Activated naive CD8-positive, alpha-beta T cell treated with anti-CD3 and anti-CD28 coated beads, Interleukin-2, amount 10 ng/mL, durations not matched to agents 7 days and 5 days (primary cell): ENCODE results near the gene COX6B1. TPM values are rescaled to one million over a fixed set of nuclear protein-coding genes. Genes with fewer than 3 reads are reported as not detected.
"Not testable (repeated sequence)": the region's sequence is repeated elsewhere in the genome, so short reads cannot be mapped to it uniquely, and the experiment has no call there.

Source experiments
- ATAC-seq: fragments of 150-1000 bp; cut with Tn5 transposase; one replicate; pipeline ENCODE4 v1.10.0; 2021; ENCODE audit warnings: low read depth, moderate library complexity
- POLR2A ChIA-PET: fragments of 350-600 bp; sonication (Branson Sonifier 250); formaldehyde crosslinking; loops from one replicate; lab custom pipeline; 2021; ENCODE audit warnings: antibody characterized with exemption; lab: Charles Lee
- DNase-seq: peaks from one replicate; pipeline ENCODE4 v3.0.0; 2021
- H3K27ac Mint-ChIP-seq: one replicate; pipeline ENCODE4 v1.8.0; 2022; ENCODE audit warnings: mild to moderate bottlenecking, mixed read lengths
- H3K27me3 Mint-ChIP-seq: one replicate; pipeline ENCODE4 v1.8.0; 2022; ENCODE audit warnings: mild to moderate bottlenecking, moderate library complexity, mixed read lengths
- H3K36me3 Mint-ChIP-seq: one replicate; pipeline ENCODE4 v1.8.0; 2021; ENCODE audit warnings: mild to moderate bottlenecking, mixed read lengths
- H3K4me1 Mint-ChIP-seq: one replicate; pipeline ENCODE4 v1.8.0; 2021; ENCODE audit warnings: mixed read lengths
- H3K4me3 Mint-ChIP-seq: one replicate; pipeline ENCODE4 v1.8.0; 2022; ENCODE audit warnings: mild to moderate bottlenecking, moderate library complexity, mixed read lengths
- H3K9me3 Mint-ChIP-seq: one replicate; pipeline ENCODE4 v1.8.0; 2021; ENCODE audit warnings: mixed read lengths
- total RNA-seq, 2 experiments: library from RNA; stranded (reverse); gene quantifications; one replicate each; pipeline ENCODE4 v1.2.3, GENCODE V29; 2021

The COX6B1 gene
- 100 to 1,000 TPM; 407 to 412 TPM for total RNA-seq

GRCh38 chr19:35648017-35648961, at the start of gene COX6B1:
Gene COX6B1 (plus strand): TSS chr19:35648323. CDS start chr19:35651244, 2,921 bp downstream.
- H3K27ac Mint-ChIP-seq: peak within 1 kb of the TSS; percentile 90
- peak within 1 kb of the TSS; percentile 92 for H3K4me3 Mint-ChIP-seq
- H3K4me1 Mint-ChIP-seq: peaks cover 38% of the 10 kb centered on the region
- H3K36me3 Mint-ChIP-seq: peaks cover 4% of the 10 kb centered on the region
- ATAC-seq (peak; percentile 70), DNase-seq (peak; percentile 82)
- H3K9me3 Mint-ChIP-seq: no peaks in the 10 kb centered on the region
- H3K27me3 Mint-ChIP-seq: no peaks in the 10 kb centered on the region
- POLR2A ChIA-PET: interaction anchor here (0.6 to 2.3 kb wide), 21 partner anchors 11 to 311 kb away, joined by 3 to 19 read pairs (median 3); partner anchors contain the start of genes HAUS5 and LIN37

GRCh38 chr19:35601971-35602370, 46.2 kb upstream of the COX6B1 start:
- peaks cover 16% of the 10 kb centered on the region for H3K27me3 Mint-ChIP-seq
- H3K4me1 Mint-ChIP-seq: no peaks in the 10 kb centered on the region
- POLR2A ChIA-PET: interaction anchor here (1.1 kb wide), 1 partner anchor 42 kb away, joined by 4 read pairs; no protein-coding TSS in a partner anchor
- no peaks in the 10 kb centered on the region for H3K36me3 Mint-ChIP-seq
- no peak for DNase-seq
- H3K4me3 Mint-ChIP-seq: no peak overlapping the region
- no peak for ATAC-seq
- no peak overlapping the region for H3K27ac Mint-ChIP-seq
- H3K9me3 Mint-ChIP-seq: no peaks in the 10 kb centered on the region

GRCh38 chr19:35604436-35604835, 43.7 kb upstream of the COX6B1 start:
- H3K4me3 Mint-ChIP-seq, ATAC-seq, H3K4me1 Mint-ChIP-seq, DNase-seq, POLR2A ChIA-PET, H3K36me3 Mint-ChIP-seq, H3K27ac Mint-ChIP-seq: not testable (repeated sequence)
- Mint-ChIP-seq H3K9me3 (peaks cover 10% of the 10 kb centered on the region), H3K27me3 (peaks cover 10% of the 10 kb centered on the region)

GRCh38 chr19:35607170-35607569, 41.0 kb upstream of the COX6B1 start:
- POLR2A ChIA-PET, H3K4me3 Mint-ChIP-seq, H3K36me3 Mint-ChIP-seq, DNase-seq, H3K27me3 Mint-ChIP-seq, ATAC-seq, H3K27ac Mint-ChIP-seq: not testable (repeated sequence)
- Mint-ChIP-seq H3K4me1 (peaks cover 19% of the 10 kb centered on the region), H3K9me3 (peaks cover 10% of the 10 kb centered on the region)

GRCh38 chr19:35607661-35608060, 40.5 kb upstream of the COX6B1 start:
- no peak for DNase-seq
- Mint-ChIP-seq H3K27me3 (peaks cover 2% of the 10 kb centered on the region), H3K4me3 (no peak overlapping the region), H3K4me1 (peaks cover 21% of the 10 kb centered on the region), H3K36me3 (peaks cover 4% of the 10 kb centered on the region), H3K9me3 (peaks cover 10% of the 10 kb centered on the region), H3K27ac (no peak overlapping the region)
- POLR2A ChIA-PET: interaction anchor here (0.5 to 0.7 kb wide), 2 partner anchors 17 to 152 kb away, joined by 3 to 4 read pairs; no protein-coding TSS in a partner anchor
- ATAC-seq: no peak

- peaks cover 10% of the 10 kb centered on the region for H3K9me3 Mint-ChIP-seq
- POLR2A ChIA-PET: interaction anchor here (0.5 to 0.7 kb wide), 2 partner anchors 18 to 152 kb away, joined by 3 to 4 read pairs; no protein-coding TSS in a partner anchor
- ATAC-seq: no peak
- no peak for DNase-seq
- no peak overlapping the region for H3K4me3 Mint-ChIP-seq
- H3K4me1 Mint-ChIP-seq: peaks cover 21% of the 10 kb centered on the region
- peaks cover 2% of the 10 kb centered on the region for H3K27me3 Mint-ChIP-seq
- H3K36me3 Mint-ChIP-seq: peaks cover 4% of the 10 kb centered on the region
- H3K27ac Mint-ChIP-seq: peak overlapping the region; percentile 43
These were observed 39.9 kb upstream of the COX6B1 start for GRCh38 chr19:35608251-35608650.

- peak; percentile 63 for ATAC-seq
- POLR2A ChIA-PET: interaction anchor here (0.6 to 1.3 kb wide), 4 partner anchors 34 to 263 kb away, joined by 3 to 10 read pairs (median 3); partner anchors contain the start of genes COX6B1 and FFAR1
- peaks cover 26% of the 10 kb centered on the region for H3K4me1 Mint-ChIP-seq
- peaks cover 10% of the 10 kb centered on the region for H3K9me3 Mint-ChIP-seq
- peak overlapping the region; percentile 37 for H3K4me3 Mint-ChIP-seq
- no peaks in the 10 kb centered on the region for H3K27me3 Mint-ChIP-seq
- peak overlapping the region; percentile 74 for H3K27ac Mint-ChIP-seq
- peak; percentile 49 for DNase-seq
- H3K36me3 Mint-ChIP-seq: peaks cover 4% of the 10 kb centered on the region
These were observed 38.2 kb upstream of the COX6B1 start for GRCh38 chr19:35609851-35610353.

GRCh38 chr19:35612224-35612558, 35.9 kb upstream of the COX6B1 start:
- POLR2A ChIA-PET: interaction anchor here (0.6 to 2.2 kb wide), 10 partner anchors 10 to 129 kb away, joined by 3 to 21 read pairs (median 4); partner anchors contain the start of gene COX6B1
- DNase-seq (no peak), ATAC-seq (no peak)
- no peaks in the 10 kb centered on the region for H3K27me3 Mint-ChIP-seq
- peaks cover 29% of the 10 kb centered on the region for H3K4me1 Mint-ChIP-seq
- H3K9me3 Mint-ChIP-seq: peaks cover 8% of the 10 kb centered on the region
- peak overlapping the region; percentile 87 for H3K4me3 Mint-ChIP-seq
- H3K36me3 Mint-ChIP-seq: peaks cover 10% of the 10 kb centered on the region
- H3K27ac Mint-ChIP-seq: peak overlapping the region; percentile 91

- peaks cover 10% of the 10 kb centered on the region for H3K36me3 Mint-ChIP-seq
- POLR2A ChIA-PET: interaction anchor here (0.5 to 2.2 kb wide), 16 partner anchors 9 to 133 kb away, joined by 3 to 21 read pairs (median 4); partner anchors contain the start of genes COX6B1, PSENEN, RBM42 and U2AF1L4
- no peaks in the 10 kb centered on the region for H3K27me3 Mint-ChIP-seq
- H3K4me1 Mint-ChIP-seq: peaks cover 29% of the 10 kb centered on the region
- DNase-seq (peak; percentile 99), ATAC-seq (peak; percentile 86)
- H3K27ac Mint-ChIP-seq: peak within 1 kb of the TSS; percentile 91
- peak within 1 kb of the TSS; percentile 87 for H3K4me3 Mint-ChIP-seq
- peaks cover 6% of the 10 kb centered on the region for H3K9me3 Mint-ChIP-seq
These were observed 35.4 kb upstream of the COX6B1 start, which contains the start of gene HAUS5 for GRCh38 chr19:35612559-35613321. Gene HAUS5 (plus strand): TSS chr19:35612735. CDS start chr19:35612795, 60 bp downstream.

GRCh38 chr19:35613574-35613973, 34.5 kb upstream of the COX6B1 start:
- peaks cover under 1% of the 10 kb centered on the region for H3K9me3 Mint-ChIP-seq
- H3K4me3 Mint-ChIP-seq: peak overlapping the region; percentile 87
- H3K36me3 Mint-ChIP-seq: peaks cover 8% of the 10 kb centered on the region
- no peak for DNase-seq
- H3K27me3 Mint-ChIP-seq: no peaks in the 10 kb centered on the region
- H3K27ac Mint-ChIP-seq: peak overlapping the region; percentile 91
- POLR2A ChIA-PET: interaction anchor here (0.6 to 2.2 kb wide), 10 partner anchors 8 to 79 kb away, joined by 3 to 21 read pairs (median 5); partner anchors contain the start of genes COX6B1 and RBM42
- no peak for ATAC-seq
- H3K4me1 Mint-ChIP-seq: peaks cover 27% of the 10 kb centered on the region

- Mint-ChIP-seq H3K36me3 (peaks cover 6% of the 10 kb centered on the region), H3K9me3 (no peaks in the 10 kb centered on the region), H3K27ac (no peak overlapping the region), H3K27me3 (no peaks in the 10 kb centered on the region), H3K4me3 (no peak overlapping the region), H3K4me1 (peaks cover 19% of the 10 kb centered on the region)
- POLR2A ChIA-PET: interaction anchor here (1.4 to 1.5 kb wide), 2 partner anchors 8 to 29 kb away, joined by 4 to 9 read pairs; no protein-coding TSS in a partner anchor
- DNase-seq (no peak), ATAC-seq (no peak)
These were observed 33.1 kb upstream of the COX6B1 start for GRCh38 chr19:35615036-35615435.

- H3K4me3 Mint-ChIP-seq: no peak overlapping the region
- POLR2A ChIA-PET: no interaction called here
- H3K27me3 Mint-ChIP-seq: no peaks in the 10 kb centered on the region
- no peak for ATAC-seq
- H3K9me3 Mint-ChIP-seq: no peaks in the 10 kb centered on the region
- DNase-seq: no peak
- peaks cover 8% of the 10 kb centered on the region for H3K36me3 Mint-ChIP-seq
- H3K27ac Mint-ChIP-seq: no peak overlapping the region
- H3K4me1 Mint-ChIP-seq: peaks cover 4% of the 10 kb centered on the region
These were observed 29.3 kb upstream of the COX6B1 start for GRCh38 chr19:35618857-35619256.
